SU-DHL-6 (cell line): ENCODE data around the gene CDKN3.
"Not testable (repeated sequence)": the region's sequence is repeated elsewhere in the genome, so short reads cannot be mapped to it uniquely, and the experiment has no call there.

Experiments
- EZH2phosphoT487 ChIP-seq: fragments of 200-600 bp; sonication (generic), shearing (Covaris generic); conservative IDR thresholded peaks from 2 replicates; pipeline ENCODE4 v1.6.1; 2018; ENCODE audit warnings: mild to moderate bottlenecking, antibody characterized with exemption, low read length, moderate library complexity, mixed read lengths
- TF ChIP-seq, protein P1 (sequence below): fragments of 200-600 bp; sonication (generic); IDR thresholded peaks from one replicate; pipeline ENCODE4 v1.5.1; 2017; ENCODE audit warnings: antibody characterized with exemption, mild to moderate bottlenecking, low read length, moderate library complexity; ENCODE audit not compliant: insufficient read depth, poor library complexity, severe bottlenecking

DNA sequence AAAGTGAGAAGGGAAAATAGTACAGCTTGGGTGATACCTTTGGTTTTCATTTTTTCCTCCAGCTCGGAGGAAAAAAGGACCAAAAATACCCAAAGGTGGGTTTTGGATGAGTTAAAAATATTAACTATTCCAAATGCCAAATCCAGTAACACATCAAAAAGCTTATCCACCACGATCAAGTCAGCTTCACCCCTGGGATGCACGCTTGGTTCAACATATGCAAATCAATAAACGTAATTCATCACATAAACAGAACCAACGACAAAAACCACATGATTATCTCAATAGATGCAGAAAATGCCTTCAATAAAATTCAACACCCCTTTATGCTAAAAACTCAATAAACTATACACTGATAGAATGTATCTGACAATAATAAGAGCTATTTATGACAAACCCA is 17.9 kb upstream of the CDKN3 start:
- TF ChIP-seq, protein P1, sequence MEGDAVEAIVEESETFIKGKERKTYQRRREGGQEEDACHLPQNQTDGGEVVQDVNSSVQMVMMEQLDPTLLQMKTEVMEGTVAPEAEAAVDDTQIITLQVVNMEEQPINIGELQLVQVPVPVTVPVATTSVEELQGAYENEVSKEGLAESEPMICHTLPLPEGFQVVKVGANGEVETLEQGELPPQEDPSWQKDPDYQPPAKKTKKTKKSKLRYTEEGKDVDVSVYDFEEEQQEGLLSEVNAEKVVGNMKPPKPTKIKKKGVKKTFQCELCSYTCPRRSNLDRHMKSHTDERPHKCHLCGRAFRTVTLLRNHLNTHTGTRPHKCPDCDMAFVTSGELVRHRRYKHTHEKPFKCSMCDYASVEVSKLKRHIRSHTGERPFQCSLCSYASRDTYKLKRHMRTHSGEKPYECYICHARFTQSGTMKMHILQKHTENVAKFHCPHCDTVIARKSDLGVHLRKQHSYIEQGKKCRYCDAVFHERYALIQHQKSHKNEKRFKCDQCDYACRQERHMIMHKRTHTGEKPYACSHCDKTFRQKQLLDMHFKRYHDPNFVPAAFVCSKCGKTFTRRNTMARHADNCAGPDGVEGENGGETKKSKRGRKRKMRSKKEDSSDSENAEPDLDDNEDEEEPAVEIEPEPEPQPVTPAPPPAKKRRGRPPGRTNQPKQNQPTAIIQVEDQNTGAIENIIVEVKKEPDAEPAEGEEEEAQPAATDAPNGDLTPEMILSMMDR: not testable (repeated sequence)
- not testable (repeated sequence) for TF ChIP-seq EZH2phosphoT487
